Hippocampal formation (tissue), 2 donors: Measurements from ENCODE around the gene OR8B12.

Experiments
- DNase-seq, 2 donors: peaks; one replicate each; lab custom pipeline; 2025; lab: John Stamatoyannopoulos, UW

OR8B12 gene, protein sequence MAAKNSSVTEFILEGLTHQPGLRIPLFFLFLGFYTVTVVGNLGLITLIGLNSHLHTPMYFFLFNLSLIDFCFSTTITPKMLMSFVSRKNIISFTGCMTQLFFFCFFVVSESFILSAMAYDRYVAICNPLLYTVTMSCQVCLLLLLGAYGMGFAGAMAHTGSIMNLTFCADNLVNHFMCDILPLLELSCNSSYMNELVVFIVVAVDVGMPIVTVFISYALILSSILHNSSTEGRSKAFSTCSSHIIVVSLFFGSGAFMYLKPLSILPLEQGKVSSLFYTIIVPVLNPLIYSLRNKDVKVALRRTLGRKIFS

DNA sequence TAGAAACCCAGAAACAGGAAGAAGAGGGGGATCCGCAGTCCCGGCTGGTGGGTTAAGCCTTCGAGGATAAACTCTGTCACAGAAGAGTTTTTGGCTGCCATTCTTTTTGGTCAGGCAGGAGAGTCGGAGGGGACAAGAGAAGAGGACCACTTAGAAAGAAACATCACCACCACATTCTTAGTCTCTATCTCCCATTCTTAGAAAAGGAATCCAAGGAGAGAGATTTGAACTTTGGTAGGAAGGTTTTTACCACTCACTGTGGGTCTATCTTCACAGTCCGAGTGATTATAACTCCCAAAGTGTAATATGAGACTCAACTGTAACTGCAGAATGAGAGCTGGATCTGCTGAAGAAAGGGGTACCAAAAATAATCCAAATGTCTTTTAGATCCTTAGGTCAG, at the start of gene OR8B12:
TSS of gene OR8B12 (minus strand) at position 101 of the 400 bp plus-strand sequence. CDS start at position 101, 0 bp downstream.
- DNase-seq, result no peak

DNA sequence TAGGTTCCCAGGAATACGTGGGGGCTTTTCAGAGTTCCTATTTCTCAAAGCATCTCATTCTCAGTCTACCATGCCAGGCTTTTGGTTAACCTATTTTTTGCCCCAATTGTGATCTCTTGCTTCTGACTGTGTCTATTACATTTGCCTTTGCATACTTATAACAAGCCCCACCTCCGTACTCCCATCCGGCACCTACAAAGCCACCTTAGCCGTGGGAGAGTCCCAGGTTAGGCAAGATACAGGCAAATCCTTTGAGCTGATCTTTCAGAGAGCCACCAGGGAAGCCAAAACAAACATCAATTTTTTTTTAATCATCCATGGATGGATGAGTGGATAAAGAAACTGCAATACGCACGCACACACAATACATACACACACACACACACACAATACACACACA, 49.2 kb upstream of the OR8B12 start:
- no peak for DNase-seq

DNA sequence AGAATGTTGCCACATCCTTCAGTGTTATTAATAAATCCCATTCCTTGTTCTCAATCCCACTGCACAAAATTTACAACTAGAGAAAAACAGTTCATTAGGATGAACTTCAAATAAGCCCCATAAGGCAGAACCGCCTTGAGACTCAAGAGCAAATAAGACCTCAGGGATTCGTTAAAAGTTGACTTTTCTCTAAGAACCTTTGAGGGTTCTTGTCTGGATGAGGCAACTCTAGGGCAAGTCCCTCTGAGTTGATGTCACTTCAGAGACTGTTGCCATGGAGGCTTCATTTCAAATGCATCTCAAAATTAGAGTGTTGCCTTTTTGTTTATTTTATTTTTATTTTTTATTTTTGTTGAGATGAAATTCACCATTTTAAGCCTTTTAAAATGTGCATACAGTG, 48.0 kb upstream of the OR8B12 start:
- DNase-seq, result no peak

DNA sequence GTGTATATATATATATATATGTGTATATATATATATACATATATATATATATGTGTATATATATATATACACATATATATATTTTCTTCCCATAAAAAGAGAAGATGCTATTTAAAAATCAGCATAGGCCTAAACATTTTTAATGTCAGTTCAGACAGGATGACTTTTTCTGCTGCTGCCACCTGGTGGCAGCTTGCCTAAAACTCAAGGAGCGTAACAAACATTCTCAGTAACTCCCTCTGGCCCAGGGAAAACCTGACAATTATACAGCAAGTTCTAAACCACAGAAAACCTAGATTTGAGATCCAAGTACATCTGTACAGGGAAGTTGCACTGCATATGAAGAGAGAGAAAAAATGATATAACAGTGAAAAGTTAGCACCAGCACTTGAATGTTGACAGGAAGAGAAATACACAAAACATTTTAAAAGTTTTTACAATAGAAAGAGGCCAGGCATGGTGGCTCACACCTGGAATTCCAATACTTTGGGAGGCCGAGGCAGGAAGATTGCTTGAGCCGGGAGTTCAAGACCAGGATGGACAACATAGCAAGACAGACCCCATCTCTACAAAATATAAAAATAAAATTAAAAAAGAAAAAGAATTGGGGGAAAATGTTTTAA, 42.9 kb upstream of the OR8B12 start:
- peak; percentile 8 to 9 for DNase-seq

DNA sequence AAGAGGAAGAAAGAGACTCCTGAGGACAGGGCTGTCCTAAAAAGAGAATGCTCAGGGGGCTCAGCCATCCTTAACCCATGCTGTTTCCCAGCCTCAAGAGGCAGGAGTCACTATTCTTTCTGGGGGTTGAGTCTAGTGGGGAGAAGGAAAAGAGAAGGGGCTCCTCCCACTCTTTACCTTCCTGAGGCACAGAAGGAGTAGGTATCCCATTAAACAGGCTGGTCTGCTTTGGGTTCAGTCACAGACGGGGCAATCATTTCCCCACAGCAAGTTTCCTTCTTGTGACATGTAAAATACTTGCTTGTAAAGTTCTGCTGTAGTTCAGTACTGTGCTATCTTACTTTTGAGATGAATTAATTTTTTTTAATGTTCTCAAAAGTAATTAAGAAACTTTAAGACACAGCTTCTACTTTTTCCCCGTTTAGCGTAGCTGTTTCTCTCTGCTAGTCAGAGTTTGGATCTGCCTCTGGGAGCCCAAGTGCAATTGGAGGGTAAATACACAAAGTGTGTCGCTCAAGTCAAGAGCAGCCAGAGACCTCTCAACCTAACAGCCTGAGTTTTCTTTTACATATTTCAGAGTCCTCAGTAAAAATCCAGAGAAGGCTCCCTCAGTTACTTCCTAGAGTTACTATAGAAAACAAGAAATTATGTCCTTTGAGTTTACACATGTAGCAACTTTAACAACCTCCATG, 41.4 kb upstream of the OR8B12 start:
- no peak for DNase-seq

DNA sequence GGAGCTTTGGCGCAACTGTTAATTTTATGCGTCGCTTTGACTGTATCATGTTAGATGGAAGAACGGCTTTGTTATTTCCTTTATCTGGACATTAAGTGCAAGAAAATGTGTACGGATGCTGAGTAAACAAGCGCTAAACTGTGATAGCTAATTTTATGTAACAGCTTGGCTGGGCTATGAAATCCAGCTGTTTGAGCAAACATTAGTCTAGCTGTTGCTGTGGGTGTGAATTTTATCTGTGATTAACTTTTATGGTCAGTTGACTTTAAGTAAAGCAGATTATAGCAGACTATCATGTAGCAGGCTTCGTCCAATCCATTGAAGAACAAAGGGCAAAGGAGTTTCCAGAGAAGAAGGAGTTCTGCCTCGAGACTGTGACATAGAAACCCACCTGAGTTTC, 40.3 kb upstream of the OR8B12 start:
- no peak for DNase-seq

DNA sequence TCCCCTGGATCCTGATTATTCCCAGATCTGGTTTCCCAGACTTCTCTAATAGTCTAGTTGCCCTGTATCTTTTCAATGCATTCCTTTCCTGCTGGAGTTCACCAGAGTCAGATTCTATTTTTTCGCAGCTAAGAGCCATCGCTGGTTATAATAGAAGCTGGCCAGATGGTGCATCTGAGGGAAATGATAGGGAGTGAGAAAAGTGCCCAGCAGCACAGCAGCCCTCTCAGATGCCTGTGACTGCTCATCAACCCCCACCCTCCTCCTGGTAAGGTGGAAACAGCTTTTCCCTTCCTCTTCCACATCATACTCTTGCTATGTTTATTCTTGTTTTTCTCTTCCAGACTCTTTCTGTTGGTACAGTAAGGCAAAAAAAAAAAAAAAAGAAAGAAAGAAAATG, 39.1 kb upstream of the OR8B12 start:
- no peak for DNase-seq

DNA sequence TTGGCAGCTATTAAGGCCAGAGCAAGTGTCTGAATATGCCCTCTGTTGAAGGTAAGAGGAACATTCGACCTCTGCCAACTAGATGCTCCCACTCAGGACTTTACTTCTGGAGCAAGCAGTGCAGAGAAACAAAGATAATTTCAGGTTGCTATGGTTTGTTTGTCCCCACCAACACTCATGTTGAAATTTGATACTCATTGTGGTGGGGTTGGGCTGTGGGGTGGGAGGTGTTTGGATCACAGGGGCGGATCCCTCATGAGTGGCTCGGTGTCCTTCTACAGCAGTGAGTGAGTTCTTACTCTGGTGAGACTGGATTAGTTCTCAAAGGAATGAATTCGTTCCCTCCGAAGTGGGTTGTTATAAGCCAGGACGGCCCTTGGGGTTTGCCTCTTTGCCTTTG, 38.4 kb upstream of the OR8B12 start:
- no peak for DNase-seq

DNA sequence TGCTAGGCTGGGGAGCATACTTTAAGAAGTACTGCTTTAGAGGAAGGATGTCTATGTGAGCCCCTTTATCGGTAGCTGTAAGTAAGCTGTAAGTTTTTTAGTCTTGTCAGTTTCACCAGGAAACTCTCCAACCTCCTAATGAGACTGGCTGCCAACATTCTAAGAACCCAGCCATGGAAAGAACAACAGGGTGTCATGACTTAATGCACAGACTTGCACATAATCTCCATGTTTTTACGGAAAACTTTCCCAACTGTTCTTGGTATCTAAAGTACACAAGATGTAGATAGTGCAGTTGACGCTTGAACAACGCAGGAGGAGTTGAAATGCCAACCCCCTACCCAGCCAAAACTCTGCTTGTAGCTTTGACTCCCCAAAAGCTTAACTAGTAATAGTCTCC, 35.3 kb upstream of the OR8B12 start:
- DNase-seq, result no peak

DNA sequence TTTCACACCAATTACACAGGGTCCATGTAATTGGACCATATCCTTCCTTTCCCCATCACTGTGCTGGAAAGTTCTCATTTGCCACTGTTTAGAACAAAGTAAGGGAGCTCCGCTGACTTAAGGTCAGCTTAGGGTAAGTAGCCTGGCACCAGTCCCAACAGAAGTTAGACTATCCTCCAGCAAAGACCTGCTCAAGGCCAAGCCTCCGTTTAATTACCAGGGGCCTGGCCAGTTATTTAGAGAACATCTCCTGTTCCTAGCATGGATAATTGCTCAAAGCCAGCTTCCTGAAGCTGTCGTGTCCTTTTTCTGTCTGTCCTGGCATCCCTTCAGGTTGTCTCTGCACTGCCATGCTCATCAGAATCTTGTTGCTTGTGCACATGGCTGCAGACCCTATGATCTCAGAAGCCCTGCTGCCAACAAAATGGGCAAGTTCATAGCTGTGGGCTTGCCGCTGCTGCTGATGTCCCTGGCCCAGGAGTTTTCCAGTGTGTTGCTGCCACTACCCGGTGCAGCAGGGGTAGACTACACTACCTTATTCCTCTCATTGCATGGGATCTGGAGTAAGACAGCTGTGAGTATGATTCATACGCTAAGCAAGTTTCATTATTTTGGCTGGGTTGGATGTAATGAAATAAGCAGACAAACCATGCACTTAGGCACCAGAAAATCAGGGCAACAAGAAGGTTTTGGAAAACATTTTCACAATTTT, 34.4 kb upstream of the OR8B12 start:
- DNase-seq, result no peak

DNA sequence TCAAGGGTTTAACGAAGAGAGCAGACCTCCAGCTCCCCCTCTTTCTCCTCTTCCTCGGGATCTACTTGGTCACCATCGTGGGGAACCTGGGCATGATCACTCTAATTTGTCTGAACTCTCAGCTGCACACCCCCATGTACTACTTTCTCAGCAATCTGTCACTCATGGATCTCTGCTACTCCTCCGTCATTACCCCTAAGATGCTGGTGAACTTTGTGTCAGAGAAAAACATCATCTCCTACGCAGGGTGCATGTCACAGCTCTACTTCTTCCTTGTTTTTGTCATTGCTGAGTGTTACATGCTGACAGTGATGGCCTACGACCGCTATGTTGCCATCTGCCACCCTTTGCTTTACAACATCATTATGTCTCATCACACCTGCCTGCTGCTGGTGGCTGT, 26.7 kb upstream of the OR8B12 start:
- DNase-seq, result no peak

DNA sequence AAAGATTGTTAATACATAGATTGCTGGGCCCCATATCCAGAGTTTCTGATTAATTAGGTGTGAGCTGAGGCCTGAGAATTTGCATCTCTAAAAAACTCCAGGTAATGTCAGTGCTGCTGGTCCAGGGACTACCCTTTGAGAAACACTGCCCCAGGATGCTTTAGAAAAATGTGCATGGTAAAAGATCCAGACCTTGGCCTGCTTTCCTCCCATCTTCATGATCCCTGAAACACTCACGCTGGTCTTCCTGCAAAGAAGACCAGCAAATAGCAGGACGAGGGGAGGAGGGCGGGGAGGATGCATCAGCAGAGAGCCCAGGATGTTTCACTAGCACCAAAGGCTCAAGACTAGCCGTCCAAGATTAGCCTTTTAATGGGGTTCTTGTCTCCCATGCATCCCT, 26.2 kb upstream of the OR8B12 start, which contains the start of gene OR8A1:
TSS of gene OR8A1 (plus strand) at position 301 of the 400 bp plus-strand sequence. CDS start 123 bp downstream, outside the sequence.
- no peak for DNase-seq

DNA sequence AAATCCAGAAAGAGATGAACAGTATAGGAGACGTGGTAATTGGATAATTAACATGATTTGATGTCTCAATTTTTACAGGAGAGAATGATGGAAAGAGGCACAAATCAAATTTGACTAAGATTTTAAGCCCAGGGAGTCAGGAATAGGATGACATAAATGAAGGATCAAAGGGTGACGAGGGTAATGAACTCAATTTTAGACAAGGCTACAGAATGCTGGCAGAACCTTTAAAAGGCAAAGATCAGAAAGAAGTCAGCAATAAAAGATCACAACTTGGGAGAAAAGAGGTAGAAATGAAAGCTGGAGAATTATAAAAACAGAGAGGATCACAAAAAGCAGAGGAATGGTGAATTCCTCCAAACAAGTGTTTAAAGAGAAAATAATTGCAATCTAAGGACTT, 13.4 kb upstream of the OR8B12 start:
- DNase-seq, result no peak

DNA sequence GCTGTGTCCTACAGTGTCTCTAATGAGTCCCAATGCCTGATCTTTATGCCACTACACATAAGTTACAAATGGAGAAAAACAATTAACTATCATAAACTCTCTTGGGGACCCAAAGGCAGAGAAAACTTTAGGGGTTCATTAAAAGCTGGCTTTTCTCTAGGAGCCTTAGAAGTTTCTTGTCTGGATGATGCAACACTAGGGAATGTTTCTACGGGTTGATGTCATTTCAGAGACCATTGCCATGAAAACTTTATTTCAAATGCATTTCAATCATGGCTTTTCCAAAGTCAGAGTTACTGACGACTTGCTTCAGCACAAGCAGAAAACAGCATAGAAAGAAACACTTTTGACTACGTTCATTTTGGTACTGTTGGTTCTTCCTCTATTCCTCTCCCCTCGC, 8.5 kb upstream of the OR8B12 start:
- DNase-seq, result no peak

DNA sequence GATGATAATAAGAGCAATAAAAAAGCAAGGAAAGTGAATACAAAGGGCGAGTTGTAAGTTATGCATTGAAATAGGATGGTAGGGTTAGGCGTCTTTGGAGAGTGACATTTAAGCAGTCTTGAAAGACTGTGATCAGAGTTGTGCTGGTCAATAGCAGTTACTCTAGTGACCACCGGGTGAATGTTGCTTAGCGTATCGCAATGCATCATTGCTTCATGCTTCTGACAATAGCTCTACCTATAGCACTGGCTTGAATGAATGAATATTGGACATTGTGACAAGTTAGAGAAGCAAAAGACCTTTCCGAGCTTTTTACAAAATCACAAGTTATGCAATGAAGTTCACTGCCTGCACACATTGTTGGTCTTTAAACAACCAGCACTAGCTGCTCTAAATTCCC, 7.7 kb upstream of the OR8B12 start:
- DNase-seq, result no peak

DNA sequence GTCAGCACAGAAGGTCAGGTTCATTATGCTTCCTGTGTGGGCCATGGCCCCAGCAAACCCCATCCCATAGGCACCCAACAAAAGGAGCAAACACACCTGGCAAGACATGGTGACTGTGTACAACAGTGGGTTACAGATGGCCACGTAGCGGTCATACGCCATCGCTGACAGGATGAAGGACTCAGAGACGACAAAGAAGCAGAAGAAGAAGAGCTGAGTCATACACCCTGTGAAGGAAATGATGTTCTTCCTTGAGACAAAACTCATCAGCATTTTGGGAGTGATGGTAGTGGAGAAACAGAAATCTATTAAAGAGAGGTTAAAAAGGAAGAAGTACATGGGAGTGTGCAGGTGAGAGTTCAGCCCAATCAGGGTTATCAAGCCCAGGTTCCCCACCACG, 309 bp downstream of the OR8B12 start:
- DNase-seq, result no peak

DNA sequence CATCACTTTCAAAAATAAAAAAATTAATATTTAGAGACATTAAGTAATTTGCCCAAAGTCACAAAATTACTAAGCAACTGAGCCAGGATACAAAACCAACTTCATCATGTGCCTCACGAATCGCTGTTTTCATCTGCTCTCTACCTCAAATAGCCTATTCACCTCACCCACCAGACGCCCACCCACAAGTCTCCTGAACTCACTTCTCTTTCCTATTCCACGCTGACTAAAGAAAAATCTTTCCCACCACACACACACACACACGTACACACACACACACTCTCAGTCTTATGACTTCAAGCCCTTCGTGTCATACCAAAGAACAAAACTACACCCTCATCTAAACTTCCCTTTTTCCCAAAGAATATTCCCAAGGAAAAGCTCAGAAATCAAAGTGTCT, 2.2 kb downstream of the OR8B12 start:
- no peak for DNase-seq

DNA sequence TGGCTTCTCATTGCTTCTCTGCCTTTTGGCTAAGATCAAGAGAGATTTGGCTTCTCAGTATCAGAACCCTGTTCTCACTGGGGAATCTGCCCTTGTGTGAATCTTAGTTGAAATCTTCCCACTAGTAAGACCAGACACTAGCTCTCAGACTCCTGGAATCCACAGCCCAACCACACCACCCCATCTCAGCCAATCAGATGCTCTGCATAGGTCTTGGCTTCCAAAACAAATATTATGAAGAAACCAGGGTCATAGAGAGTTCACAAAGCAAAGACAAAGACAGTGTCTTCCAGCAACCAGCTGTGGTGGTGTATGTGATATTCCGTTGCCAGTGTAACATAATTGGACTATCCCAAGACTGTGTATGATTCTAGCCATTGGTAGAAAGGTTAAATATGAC, 5.4 kb downstream of the OR8B12 start:
- DNase-seq, result no peak

DNA sequence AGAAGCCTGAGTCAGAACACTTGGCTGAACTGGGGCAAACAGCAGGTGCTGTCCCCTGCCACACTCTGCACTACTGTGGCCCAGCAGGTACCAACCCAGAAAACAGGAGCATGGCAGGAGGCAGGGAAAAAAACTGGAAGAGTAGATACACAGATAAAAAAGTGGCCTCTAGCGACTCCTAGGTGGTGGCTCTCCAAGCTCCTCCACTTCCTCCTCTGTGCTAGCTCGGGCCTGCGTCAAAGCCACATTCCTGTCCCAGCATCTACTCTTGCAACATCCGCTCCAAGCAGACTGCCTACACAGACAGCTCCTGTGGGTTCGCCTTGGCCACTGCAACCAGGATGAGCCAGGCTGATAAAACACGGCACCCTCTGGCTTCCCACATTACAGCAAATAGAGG, 6.9 kb downstream of the OR8B12 start:
- DNase-seq, result peak; percentile 13 to 22

DNA sequence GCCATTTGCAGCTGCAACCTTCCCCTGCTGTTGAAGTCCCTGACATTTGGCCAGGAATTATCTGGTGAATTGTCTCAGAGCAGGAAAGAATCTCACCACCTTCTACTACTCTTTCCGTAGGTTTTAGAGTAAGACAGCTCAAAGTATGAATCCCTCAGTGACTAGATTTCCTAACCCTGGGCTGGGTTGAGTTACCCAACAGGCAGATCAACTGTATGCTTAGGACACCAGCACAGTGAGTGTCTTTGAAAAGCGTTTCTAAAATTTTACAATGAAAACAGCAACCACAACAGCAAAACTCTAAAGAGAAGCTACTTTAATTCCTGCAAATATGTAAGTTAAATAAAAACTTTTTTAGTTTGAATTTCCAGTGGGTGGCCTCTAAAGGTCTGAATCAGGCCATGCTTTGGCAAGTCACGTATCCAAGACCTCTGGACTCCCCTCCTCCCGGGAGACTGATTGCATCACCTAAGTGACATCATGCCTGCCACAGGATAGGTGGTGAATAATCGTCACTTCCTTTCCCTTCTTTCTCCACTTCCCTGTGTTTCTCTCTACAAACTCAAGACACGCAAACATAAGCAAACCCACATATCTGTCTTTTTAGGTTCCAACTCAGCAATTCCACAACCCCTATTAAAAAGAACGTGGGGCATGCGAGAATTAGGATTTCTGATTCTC, 7.8 kb downstream of the OR8B12 start:
- DNase-seq, result no peak

DNA sequence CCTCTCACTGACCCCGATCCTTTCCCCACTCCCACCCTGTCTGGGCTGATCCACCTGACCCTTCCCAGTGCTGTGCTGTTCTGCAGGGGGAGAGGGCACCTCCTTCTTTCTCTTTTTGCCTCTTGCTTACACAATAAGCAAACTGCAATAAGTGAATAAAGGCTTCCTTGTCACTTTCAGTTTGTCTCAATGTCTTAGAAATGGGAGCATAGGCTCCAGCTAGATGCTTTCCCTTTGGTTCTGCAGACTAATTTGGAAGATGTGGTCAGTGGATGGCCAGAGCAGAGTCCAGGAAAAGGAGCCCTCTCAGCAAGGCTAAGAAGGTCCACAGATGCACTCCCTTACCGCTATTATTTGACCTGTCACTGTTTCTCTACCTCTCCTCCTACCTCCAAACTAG, 9.4 kb downstream of the OR8B12 start:
- DNase-seq, result no peak

DNA sequence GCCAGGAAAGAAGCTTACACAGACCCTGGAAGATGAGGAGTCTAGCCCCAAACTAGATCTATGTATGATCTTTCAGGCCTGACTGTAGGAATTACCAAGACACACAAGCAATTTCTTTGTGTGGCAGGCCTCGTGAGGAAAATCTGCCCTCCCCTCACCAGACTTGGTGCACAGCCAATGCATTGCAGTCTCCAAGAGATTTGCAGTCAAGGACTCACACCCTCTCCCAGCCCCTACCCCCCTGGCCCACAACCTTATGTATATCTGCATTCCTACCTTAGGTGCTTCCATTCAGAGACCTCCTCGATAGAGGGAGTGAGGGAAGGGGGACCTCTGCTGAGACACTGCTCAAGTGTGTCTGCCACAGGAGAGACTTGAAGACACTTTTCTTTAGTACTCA, 9.8 kb downstream of the OR8B12 start:
- no peak for DNase-seq
